Testis (tissue), 3 donors: Measurements from ENCODE around the gene MAST4. TPM values are rescaled to one million over a fixed set of nuclear protein-coding genes. Genes with fewer than 3 reads are reported as not detected.

ENCODE experiments used
- DNase-seq: peaks from one replicate; pipeline ENCODE4 v3.0.0-alpha.2; 2019
- H3K27ac ChIP-seq, 2 donors: fragments of 200-600 bp; sonication (generic); one replicate each; pipeline ENCODE4 v1.5.1; 2019
- H3K27me3 ChIP-seq: fragments of 200-600 bp; sonication (generic); one replicate; pipeline ENCODE4 v1.5.1; 2019
- H3K36me3 ChIP-seq: fragments of 200-600 bp; sonication (generic); one replicate; pipeline ENCODE4 v1.5.1; 2017; ENCODE audit warnings: low read depth; ENCODE audit errors: missing control alignments
- H3K4me1 ChIP-seq: fragments of 200-600 bp; sonication (generic); one replicate; pipeline ENCODE4 v1.5.1; 2019
- H3K4me3 ChIP-seq, 2 donors: fragments of 200-600 bp; sonication (generic); one replicate each; pipeline ENCODE4 v1.5.1; 2017 to 2019
- H3K9me3 ChIP-seq: fragments of 200-600 bp; sonication (generic); one replicate; pipeline ENCODE4 v1.5.1; 2017
- POLR2A ChIP-seq: fragments of 450-650 bp; IDR thresholded peaks from one replicate; pipeline ENCODE4 v1.6.1; 2017; ENCODE audit warnings: antibody characterized with exemption, mild to moderate bottlenecking, moderate library complexity
- WGBS, 2 donors: methylation state at CpG; one replicate each; pipeline ENCODE4 v1.1.5; 2018; 5-methylcytosine and 5-hydroxymethylcytosine counted together
- intact Hi-C: fragments of 100-400 bp; cut with DNase I; formaldehyde crosslinking; loops from one replicate; pipeline ENCODE4 v1.15.1; 2023; ENCODE audit warnings: low total_unique reads
- polyA plus RNA-seq: library from polyadenylated mRNA; stranded (reverse); fragments of 350-450 nt; fragmentation: Illumina TruSeq; extraction: RNeasy Lipid Tissue Mini Kit (QIAGEN cat#74804); gene quantifications from one replicate; pipeline ENCODE4 v1.2.3, GENCODE V29; 2014; ENCODE audit warnings: low read depth, low replicate concordance; ENCODE audit not compliant: insufficient read depth
- total RNA-seq, 2 donors: library from RNA; depleted of rRNA; stranded (reverse); fragments of >200 nt; gene quantifications; one replicate each; pipeline ENCODE4 v1.2.3, GENCODE V29; 2016
- TF ChIP-seq, protein P1 (sequence below), 3 experiments: fragments of 450-650 bp in 2 of 3; fragments of 200-600 bp in 1 of 3; sonication (generic) in 1 of 3; IDR thresholded peaks; one replicate each; pipeline ENCODE4 v1.5.1; 2016 to 2019; ENCODE audit warnings: antibody characterized with exemption in 3 of 3, mild to moderate bottlenecking in 2 of 3, moderate library complexity in 1 of 3

MAST4 gene
- total and polyA plus RNA-seq, 3 donors from 2014 or later = 27.2 to 56.4 (median 51.4) TPM

DNA sequence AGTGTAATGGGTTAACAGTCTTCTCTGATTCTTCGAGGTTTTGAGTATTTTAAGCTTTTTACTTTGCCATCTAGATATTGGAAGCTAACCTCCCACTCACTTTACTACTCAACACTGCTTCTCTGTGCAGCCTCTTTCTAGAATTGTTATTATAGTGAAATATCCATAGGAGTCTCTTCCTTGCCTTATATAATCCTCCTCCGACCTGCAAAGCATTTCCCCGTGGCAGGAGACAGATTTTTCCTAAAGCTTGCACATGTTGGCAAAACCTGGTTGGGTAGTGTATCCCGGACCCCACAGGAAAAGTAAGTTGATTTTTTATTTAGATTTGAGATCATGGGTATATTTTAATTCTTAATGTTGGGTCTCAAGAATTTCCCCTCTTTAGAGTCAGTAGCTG, 351.3 kb downstream of the MAST4 start:
- no peak for TF ChIP-seq POLR2A
- TF ChIP-seq, protein P1, sequence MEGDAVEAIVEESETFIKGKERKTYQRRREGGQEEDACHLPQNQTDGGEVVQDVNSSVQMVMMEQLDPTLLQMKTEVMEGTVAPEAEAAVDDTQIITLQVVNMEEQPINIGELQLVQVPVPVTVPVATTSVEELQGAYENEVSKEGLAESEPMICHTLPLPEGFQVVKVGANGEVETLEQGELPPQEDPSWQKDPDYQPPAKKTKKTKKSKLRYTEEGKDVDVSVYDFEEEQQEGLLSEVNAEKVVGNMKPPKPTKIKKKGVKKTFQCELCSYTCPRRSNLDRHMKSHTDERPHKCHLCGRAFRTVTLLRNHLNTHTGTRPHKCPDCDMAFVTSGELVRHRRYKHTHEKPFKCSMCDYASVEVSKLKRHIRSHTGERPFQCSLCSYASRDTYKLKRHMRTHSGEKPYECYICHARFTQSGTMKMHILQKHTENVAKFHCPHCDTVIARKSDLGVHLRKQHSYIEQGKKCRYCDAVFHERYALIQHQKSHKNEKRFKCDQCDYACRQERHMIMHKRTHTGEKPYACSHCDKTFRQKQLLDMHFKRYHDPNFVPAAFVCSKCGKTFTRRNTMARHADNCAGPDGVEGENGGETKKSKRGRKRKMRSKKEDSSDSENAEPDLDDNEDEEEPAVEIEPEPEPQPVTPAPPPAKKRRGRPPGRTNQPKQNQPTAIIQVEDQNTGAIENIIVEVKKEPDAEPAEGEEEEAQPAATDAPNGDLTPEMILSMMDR (IDR thresholded peaks at IDR 0.05) = no peak
- Histone ChIP-seq H3K27me3 (no peaks in the 10 kb centered on the region), H3K9me3 (no peaks in the 10 kb centered on the region), H3K4me1 (no peaks in the 10 kb centered on the region), H3K36me3 (no peaks in the 10 kb centered on the region), H3K4me3 (no peak overlapping the region), H3K27ac (no peak overlapping the region)
- 71 to 75% methylated on average over 4 of the region's 4 CpGs for WGBS, 2 donors
- no peak for DNase-seq
- intact Hi-C loops = no loop called here

DNA sequence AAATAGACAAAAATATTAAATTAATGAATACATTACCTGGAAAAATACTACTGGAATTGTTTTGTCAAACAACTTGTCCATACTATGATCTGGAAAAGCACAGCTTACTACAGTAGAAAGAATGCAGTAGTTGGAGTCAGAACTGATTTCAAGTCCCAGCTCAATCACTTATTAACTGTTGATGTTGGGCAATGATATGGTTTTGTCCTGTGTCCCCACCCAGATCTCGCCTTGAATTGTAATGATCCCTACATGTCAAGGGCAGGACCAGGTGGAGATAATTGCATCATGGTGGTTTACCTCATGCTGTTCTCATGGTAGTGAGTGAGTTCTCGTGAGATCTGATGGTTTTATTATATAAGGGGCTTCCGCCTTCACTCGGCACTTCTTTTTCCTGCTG, 352.9 kb downstream of the MAST4 start:
- Histone ChIP-seq H3K36me3 (no peaks in the 10 kb centered on the region), H3K27me3 (no peaks in the 10 kb centered on the region), H3K4me3 (no peak overlapping the region), H3K9me3 (no peaks in the 10 kb centered on the region), H3K27ac (no peak overlapping the region), H3K4me1 (no peaks in the 10 kb centered on the region)
- TF ChIP-seq POLR2A = no peak
- TF ChIP-seq, protein P1 (IDR thresholded peaks at IDR 0.05) = no peak
- DNase-seq = no peak
- WGBS, 2 donors = 92 to 93% methylated on average over 4 of the region's 4 CpGs
- intact Hi-C loops = no loop called here

DNA sequence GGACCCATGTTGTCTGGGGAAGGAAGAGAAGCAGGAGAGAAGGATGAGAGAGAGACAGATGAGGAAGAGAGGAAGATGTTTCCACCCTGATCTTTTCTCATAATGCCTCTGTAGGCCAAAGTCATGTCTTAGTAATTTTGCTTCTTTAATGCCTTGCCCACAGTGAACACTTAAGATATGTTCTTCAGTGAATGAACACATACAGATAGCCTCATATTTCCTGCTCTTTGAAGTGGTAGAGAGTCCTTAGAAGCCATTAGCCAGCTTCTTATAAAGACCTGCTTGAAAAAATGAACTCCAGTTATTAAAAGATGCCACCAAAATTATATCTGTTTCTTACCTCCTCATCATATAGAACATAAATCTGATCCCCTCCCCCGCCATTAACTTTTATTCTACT, 356.0 kb downstream of the MAST4 start:
- Histone ChIP-seq H3K9me3 (no peaks in the 10 kb centered on the region), H3K4me1 (no peaks in the 10 kb centered on the region), H3K27ac (no peak overlapping the region), H3K4me3 (no peak overlapping the region), H3K27me3 (no peaks in the 10 kb centered on the region), H3K36me3 (no peaks in the 10 kb centered on the region)
- 94 to 100% methylated on average over 1 of the region's 1 CpG for WGBS, 2 donors
- DNase-seq = no peak
- intact Hi-C loops = no loop called here
- TF ChIP-seq, protein P1 (IDR thresholded peaks at IDR 0.05) = no peak

DNA sequence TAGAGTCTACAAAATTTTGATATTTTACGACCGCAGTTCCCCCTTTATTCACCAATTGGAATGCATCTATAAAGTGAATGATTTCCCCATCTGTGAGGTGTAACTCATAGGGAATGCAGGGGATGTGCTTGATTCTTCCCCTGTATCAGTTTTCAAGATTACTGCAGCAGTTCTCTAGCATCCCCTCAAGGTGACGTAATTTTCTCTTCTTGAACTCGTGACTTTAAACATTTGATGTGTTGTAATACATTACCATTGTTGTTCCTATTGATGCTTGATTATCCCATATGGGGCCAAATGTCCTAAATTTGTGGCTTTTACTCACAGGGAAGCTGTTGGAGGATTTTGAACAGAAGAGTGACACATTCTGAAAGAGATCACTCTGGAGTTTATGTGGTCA, 360.2 kb downstream of the MAST4 start:
- Histone ChIP-seq H3K27ac (no peak overlapping the region), H3K4me1 (peaks cover 19% of the 10 kb centered on the region), H3K4me3 (no peak overlapping the region), H3K36me3 (no peaks in the 10 kb centered on the region), H3K27me3 (no peaks in the 10 kb centered on the region), H3K9me3 (no peaks in the 10 kb centered on the region)
- intact Hi-C loops = no loop called here
- no peak for DNase-seq
- TF ChIP-seq POLR2A = no peak
- TF ChIP-seq, protein P1 (IDR thresholded peaks at IDR 0.05) = no peak
- WGBS, 2 donors = 90 to 96% methylated on average over 4 of the region's 4 CpGs

DNA sequence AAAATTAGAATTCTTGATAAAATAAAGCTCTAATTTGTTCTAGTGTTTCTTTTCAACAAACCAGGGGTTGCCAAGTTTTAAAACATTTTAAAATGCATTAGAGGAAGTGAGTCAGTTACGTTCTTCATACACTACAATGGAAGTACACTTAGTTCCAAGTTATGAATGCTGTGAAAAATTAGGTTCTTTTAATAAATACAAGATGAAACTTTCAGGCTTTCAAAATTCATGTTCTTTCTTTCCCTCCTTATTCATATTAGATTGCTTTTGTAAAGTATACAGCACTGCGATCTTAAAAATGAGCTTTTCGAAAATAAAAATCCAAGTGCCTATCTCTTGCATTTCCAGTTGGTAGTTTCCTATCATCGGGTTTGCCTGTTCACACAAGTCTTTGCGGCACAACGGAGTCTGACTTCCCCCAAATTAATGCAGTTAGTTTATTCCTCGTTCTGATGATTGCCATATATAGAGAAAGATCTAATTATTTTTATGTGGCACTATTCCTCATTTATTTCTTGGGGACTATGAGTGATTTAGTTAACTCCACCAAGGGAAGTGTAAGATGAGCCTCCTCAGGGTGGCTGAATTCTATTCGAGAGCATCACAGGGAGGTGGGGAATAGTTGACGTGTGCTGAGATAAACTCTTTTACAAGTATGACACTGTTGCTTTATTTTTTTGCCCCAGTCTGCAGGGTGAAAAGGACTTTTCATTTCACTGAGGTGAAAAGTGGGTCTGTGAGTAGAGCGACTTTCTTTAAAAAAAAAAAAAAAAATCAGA, 362.2 kb downstream of the MAST4 start:
- peak; percentile 32 for DNase-seq
- no peaks in the 10 kb centered on the region for H3K27me3 ChIP-seq
- peak overlapping the region; percentile 31 to 74 for H3K27ac ChIP-seq
- H3K36me3 ChIP-seq = no peaks in the 10 kb centered on the region
- intact Hi-C loops = no loop called here
- 35 to 48% methylated on average over 10 of the region's 10 CpGs for WGBS, 2 donors
- peaks cover 19% of the 10 kb centered on the region for H3K4me1 ChIP-seq
- H3K9me3 ChIP-seq = no peaks in the 10 kb centered on the region
- TF ChIP-seq, protein P1 (IDR thresholded peaks at IDR 0.05) = no peak
- no peak for TF ChIP-seq POLR2A
- H3K4me3 ChIP-seq = peak overlapping the region; percentile 38 to 54
